Keratinocyte (primary cell): ENCODE measurements around the gene GIPC1. TPM values are rescaled to one million over a fixed set of nuclear protein-coding genes. Genes with fewer than 3 reads are reported as not detected.

Experiments used
- DNase-seq: peaks from one replicate; pipeline ENCODE4 v3.0.0-alpha.2; 2011; ENCODE audit warnings: low read depth, missing footprints, low spot score
- FAIRE-seq: peaks from 2 replicates; lab custom pipeline; 2011; peaks lifted over from hg19 to GRCh38; lab: Jason Lieb, UNC
- H2AFZ ChIP-seq: 2 replicates; pipeline ENCODE4 v1.6.0; 2012; ENCODE audit warnings: low read length, control low read depth, inconsistent platforms; ENCODE audit not compliant: control insufficient read depth
- H3K27ac ChIP-seq: 2 replicates; pipeline ENCODE4 v1.5.1; 2011; ENCODE audit warnings: low read length; ENCODE audit not compliant: control insufficient read depth, insufficient read depth
- H3K27me3 ChIP-seq: 3 replicates; pipeline ENCODE4 v1.6.0; 2011; ENCODE audit warnings: low read length; ENCODE audit not compliant: control insufficient read depth, insufficient read depth; ENCODE audit errors: extremely low read depth
- H3K36me3 ChIP-seq, 2 experiments: 2 replicates in 1 of 2; 3 replicates in 1 of 2; pipeline ENCODE4 v1.5.1; 2011; ENCODE audit warnings: low read length in 2 of 2, mild to moderate bottlenecking in 1 of 2; ENCODE audit not compliant: control insufficient read depth in 2 of 2, insufficient read depth in 2 of 2; ENCODE audit errors: extremely low read depth in 1 of 2
- H3K4me1 ChIP-seq: 3 replicates; pipeline ENCODE4 v1.5.1; 2011; ENCODE audit warnings: low read length; ENCODE audit not compliant: control insufficient read depth, insufficient read depth; ENCODE audit errors: extremely low read depth
- H3K4me2 ChIP-seq: 3 replicates; pipeline ENCODE4 v1.6.0; 2011; ENCODE audit warnings: low read depth, low read length; ENCODE audit not compliant: control insufficient read depth, insufficient read depth; ENCODE audit errors: extremely low read depth
- H3K4me3 ChIP-seq, 3 experiments: fragments of 200-600 bp in 1 of 3; sonication (generic) in 1 of 3; 2 replicates in 2 of 3; 3 replicates in 1 of 3; pipeline ENCODE4 v1.5.1; 2011 to 2016; ENCODE audit warnings: low read length in 3 of 3, mild to moderate bottlenecking in 3 of 3, control low read depth in 2 of 3, inconsistent platforms in 1 of 3, low read depth in 1 of 3, mixed read lengths in 1 of 3, mixed run types in 1 of 3, moderate library complexity in 1 of 3; ENCODE audit not compliant: control insufficient read depth in 2 of 3, insufficient read depth in 2 of 3; ENCODE audit errors: extremely low read depth in 1 of 3
- H3K79me2 ChIP-seq: 2 replicates; pipeline ENCODE4 v1.6.0; 2012; ENCODE audit warnings: low read length; ENCODE audit not compliant: control insufficient read depth, insufficient read depth
- H3K9ac ChIP-seq: 3 replicates; pipeline ENCODE4 v1.6.0; 2011; ENCODE audit warnings: low read length; ENCODE audit not compliant: control insufficient read depth, insufficient read depth; ENCODE audit errors: extremely low read depth
- H3K9me1 ChIP-seq: 3 replicates; pipeline ENCODE4 v1.6.0; 2011; ENCODE audit warnings: low read length; ENCODE audit not compliant: control insufficient read depth, insufficient read depth; ENCODE audit errors: extremely low read depth
- H3K9me3 ChIP-seq: 2 replicates; pipeline ENCODE4 v1.5.1; 2012; ENCODE audit warnings: low read depth, low read length; ENCODE audit not compliant: control insufficient read depth
- H4K20me1 ChIP-seq: 3 replicates; pipeline ENCODE4 v1.6.0; 2011; ENCODE audit warnings: low read length; ENCODE audit not compliant: control insufficient read depth, insufficient read depth; ENCODE audit errors: extremely low read depth
- EZH2 ChIP-seq: IDR thresholded peaks from one replicate; pipeline ENCODE4 v1.6.1; 2012; ENCODE audit warnings: inconsistent platforms, mild to moderate bottlenecking, low read length, moderate library complexity
- dilution Hi-C: fragments of 300-500 bp; cut with MboI; formaldehyde crosslinking; loops from one replicate; pipeline ENCODE4 v1.7.0; 2020; ENCODE audit warnings: low sequenced_read_pairs; ENCODE audit not compliant: extremely low pct_ligation_motif_present
- polyA plus RNA-seq, 5 experiments: library from polyadenylated mRNA; depleted of rRNA in 3 of 5; stranded (reverse) in 3 of 5; stranded (forward) in 1 of 5; unstranded in 1 of 5; fragments of >200 nt; gene quantifications; 1 replicate in 1 of 5; 2 replicates in 3 of 5; 3 replicates in 1 of 5; pipeline versions ENCODE4 v1.2.1 to v1.2.3, GENCODE V29; 2011 to 2012; ENCODE audit warnings: missing spikeins in 2 of 5, low read depth in 1 of 5, low replicate concordance in 1 of 5
- TF ChIP-seq, protein P1 (sequence below), 3 experiments: IDR thresholded peaks in 1 of 3; conservative IDR thresholded peaks in 1 of 3; optimal IDR thresholded peaks in 1 of 3; 2 replicates in 2 of 3; 3 replicates in 1 of 3; pipeline versions ENCODE3 to v1.5.1; 2011; ENCODE audit warnings: low read length in 3 of 3, mild to moderate bottlenecking in 3 of 3, moderate library complexity in 2 of 3, control low read depth in 1 of 3, inconsistent platforms in 1 of 3; ENCODE audit not compliant: insufficient read depth in 2 of 3; ENCODE audit errors: extremely low read depth in 1 of 3

The GIPC1 gene
- polyA plus RNA-seq, 1 donor (not counting 4 experiments of a cell fraction or from before 2014, with no cell fraction given), result 166 TPM

DNA sequence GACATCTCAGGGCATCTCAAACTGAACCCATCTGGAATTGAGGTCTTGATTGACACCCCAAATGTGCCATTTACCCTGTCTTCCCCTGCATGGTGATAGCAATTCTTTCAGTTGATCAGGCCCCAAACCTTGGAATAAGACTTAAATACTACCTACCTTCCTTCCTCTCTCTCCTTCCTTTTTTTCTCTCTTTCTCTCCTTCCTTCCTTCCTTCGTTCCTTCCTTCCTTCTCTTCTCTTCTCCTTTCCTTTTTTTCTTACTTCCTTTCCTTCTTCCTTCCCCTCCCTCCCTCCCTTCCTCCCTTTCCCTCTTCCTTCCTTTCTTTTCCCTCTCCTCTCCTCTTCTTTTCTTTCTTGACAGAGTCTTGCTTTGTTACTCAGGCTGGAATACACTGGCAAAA is 7.4 kb upstream of the GIPC1 start:
- DNase-seq (no peak), FAIRE-seq (no peak)
- Histone ChIP-seq H3K27me3 (no peaks in the 10 kb centered on the region), H2AFZ (no peak overlapping the region), H3K79me2 (no peaks in the 10 kb centered on the region), H3K9ac (no peak overlapping the region), H3K27ac (no peak overlapping the region), H3K4me2 (no peak overlapping the region), H3K9me1 (no peaks in the 10 kb centered on the region), H3K4me1 (peaks cover 38% of the 10 kb centered on the region), H4K20me1 (no peaks in the 10 kb centered on the region), H3K36me3 (no peaks in the 10 kb centered on the region), H3K4me3 (no peak overlapping the region), H3K9me3 (no peaks in the 10 kb centered on the region)
- dilution Hi-C loops, result no loop called here
- TF ChIP-seq EZH2, result no peak
- TF ChIP-seq, protein P1, sequence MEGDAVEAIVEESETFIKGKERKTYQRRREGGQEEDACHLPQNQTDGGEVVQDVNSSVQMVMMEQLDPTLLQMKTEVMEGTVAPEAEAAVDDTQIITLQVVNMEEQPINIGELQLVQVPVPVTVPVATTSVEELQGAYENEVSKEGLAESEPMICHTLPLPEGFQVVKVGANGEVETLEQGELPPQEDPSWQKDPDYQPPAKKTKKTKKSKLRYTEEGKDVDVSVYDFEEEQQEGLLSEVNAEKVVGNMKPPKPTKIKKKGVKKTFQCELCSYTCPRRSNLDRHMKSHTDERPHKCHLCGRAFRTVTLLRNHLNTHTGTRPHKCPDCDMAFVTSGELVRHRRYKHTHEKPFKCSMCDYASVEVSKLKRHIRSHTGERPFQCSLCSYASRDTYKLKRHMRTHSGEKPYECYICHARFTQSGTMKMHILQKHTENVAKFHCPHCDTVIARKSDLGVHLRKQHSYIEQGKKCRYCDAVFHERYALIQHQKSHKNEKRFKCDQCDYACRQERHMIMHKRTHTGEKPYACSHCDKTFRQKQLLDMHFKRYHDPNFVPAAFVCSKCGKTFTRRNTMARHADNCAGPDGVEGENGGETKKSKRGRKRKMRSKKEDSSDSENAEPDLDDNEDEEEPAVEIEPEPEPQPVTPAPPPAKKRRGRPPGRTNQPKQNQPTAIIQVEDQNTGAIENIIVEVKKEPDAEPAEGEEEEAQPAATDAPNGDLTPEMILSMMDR (optimal IDR thresholded peaks at IDR 0.05 in 1 of 3, IDR thresholded peaks at IDR 0.05 in 1 of 3, conservative IDR thresholded peaks at IDR 0.05 in 1 of 3; ENCODE audit: extremely low read depth in 1 of 3, insufficient read depth in 2 of 3, low read length in 3 of 3), result no peak

- no peaks in the 10 kb centered on the region for H3K9me1 ChIP-seq
- FAIRE-seq (no peak), DNase-seq (no peak)
- no peak overlapping the region for H3K9ac ChIP-seq
- H3K27me3 ChIP-seq, result no peaks in the 10 kb centered on the region
- no peaks in the 10 kb centered on the region for H3K9me3 ChIP-seq
- no peaks in the 10 kb centered on the region for H4K20me1 ChIP-seq
- no peaks in the 10 kb centered on the region for H3K79me2 ChIP-seq
- H3K36me3 ChIP-seq, result no peaks in the 10 kb centered on the region
- no peak for TF ChIP-seq EZH2
- TF ChIP-seq, protein P1 (optimal IDR thresholded peaks at IDR 0.05 in 1 of 3, IDR thresholded peaks at IDR 0.05 in 1 of 3, conservative IDR thresholded peaks at IDR 0.05 in 1 of 3; ENCODE audit: extremely low read depth in 1 of 3, insufficient read depth in 2 of 3, low read length in 3 of 3), result no peak
- H2AFZ ChIP-seq, result no peak overlapping the region
- no peak overlapping the region for H3K27ac ChIP-seq
- H3K4me3 ChIP-seq, result no peak overlapping the region
- no peak overlapping the region for H3K4me2 ChIP-seq
- dilution Hi-C loops, result no loop called here
- H3K4me1 ChIP-seq, result peaks cover 32% of the 10 kb centered on the region
Measured at GRCh38 chr19:14502334-14503092, 6.6 kb upstream of the GIPC1 start.
